Right lobe of liver (tissue), 6 donors: ENCODE measurements around the gene CLCN1. TPM values are rescaled to one million over a fixed set of nuclear protein-coding genes. Genes with fewer than 3 reads are reported as not detected.

Experiments used
- ATAC-seq, 4 donors: fragments of 200-7000 bp; cut with Tn5 transposase; one replicate each; pipeline ENCODE4 v1.9.1; 2020; ENCODE audit warnings: mild to moderate bottlenecking in 4 of 4, moderate library complexity in 4 of 4
- DNase-seq, 3 donors: peaks; one replicate each; pipeline ENCODE4 v3.0.0-alpha.2; 2020
- H3K27ac ChIP-seq, 3 donors: fragments of 200-600 bp; one replicate each; pipeline ENCODE4 v1.8.0; 2022
- H3K27me3 ChIP-seq, 2 donors: fragments of 200-600 bp; one replicate each; pipeline ENCODE4 v1.8.0; 2022
- H3K36me3 ChIP-seq, 4 donors: fragments of 200-600 bp; sonication (generic) in 1 of 4; one replicate each; pipeline versions ENCODE4 v1.5.1 to v1.8.0; 2017 to 2022; ENCODE audit warnings: control low read depth in 1 of 4
- H3K4me1 ChIP-seq, 4 donors: fragments of 200-600 bp; sonication (generic) in 1 of 4; one replicate each; pipeline versions ENCODE4 v1.5.1 to v1.8.0; 2017 to 2022; ENCODE audit warnings: control low read depth in 1 of 4
- H3K4me3 ChIP-seq, 3 donors: fragments of 200-600 bp; one replicate each; pipeline ENCODE4 v1.8.0; 2022
- H3K9me3 ChIP-seq, 4 donors: fragments of 200-600 bp; sonication (generic) in 1 of 4; one replicate each; pipeline versions ENCODE4 v1.5.1 to v1.8.0; 2017 to 2022; ENCODE audit warnings: control low read depth in 1 of 4
- POLR2A ChIP-seq: fragments of 450-650 bp; IDR thresholded peaks from one replicate; pipeline ENCODE4 v1.6.1; 2017; ENCODE audit warnings: antibody characterized with exemption, mild to moderate bottlenecking
- WGBS: methylation state at CpG from one replicate; pipeline ENCODE4 v1.1.6; 2018; ENCODE audit warnings: low coverage, low lambda C conversion rate; ENCODE audit not compliant: insufficient coverage; ENCODE audit errors: missing lambda C conversion rate; 5-methylcytosine and 5-hydroxymethylcytosine counted together
- intact Hi-C, 2 donors: fragments of 100-400 bp; cut with DNase I; formaldehyde crosslinking; loops; one replicate each; pipeline versions ENCODE4 v1.11.2 to v1.14.1; 2022
- total RNA-seq, 6 experiments: library from RNA; depleted of rRNA in 2 of 6; stranded (reverse); fragments of >200 nt in 2 of 6; fragmentation: NEBNext Ultra II Directional in 3 of 6; extraction: Animal tissue kit (Norgen Biotek cat#: 25700) in 3 of 6; gene quantifications; one replicate each; pipeline versions ENCODE4 v1.1.0 to v1.2.4, GENCODE V29; 2016 to 2023
- TF ChIP-seq, protein P1 (sequence below), 4 donors: fragments of 200-600 bp in 3 of 4; fragments of 450-650 bp in 1 of 4; IDR thresholded peaks; one replicate each; pipeline versions ENCODE4 v1.5.1 to v1.8.0; 2016 to 2022; ENCODE audit warnings: antibody characterized with exemption in 4 of 4, mild to moderate bottlenecking in 2 of 4
- donor health status: DM: no; HTN: yes; CAD: no.
- donor health status: DM: no; HTN: no; CAD: no.
- donor health status: DM: no; HTN: no; CAD: no.
- donor health status: DM: no; HTN: yes; CAD: no.
- donor health status: DM: no; HTN: yes; CAD: no.

The CLCN1 gene
- total RNA-seq, 6 experiments from 2014 or later = not detected

DNA sequence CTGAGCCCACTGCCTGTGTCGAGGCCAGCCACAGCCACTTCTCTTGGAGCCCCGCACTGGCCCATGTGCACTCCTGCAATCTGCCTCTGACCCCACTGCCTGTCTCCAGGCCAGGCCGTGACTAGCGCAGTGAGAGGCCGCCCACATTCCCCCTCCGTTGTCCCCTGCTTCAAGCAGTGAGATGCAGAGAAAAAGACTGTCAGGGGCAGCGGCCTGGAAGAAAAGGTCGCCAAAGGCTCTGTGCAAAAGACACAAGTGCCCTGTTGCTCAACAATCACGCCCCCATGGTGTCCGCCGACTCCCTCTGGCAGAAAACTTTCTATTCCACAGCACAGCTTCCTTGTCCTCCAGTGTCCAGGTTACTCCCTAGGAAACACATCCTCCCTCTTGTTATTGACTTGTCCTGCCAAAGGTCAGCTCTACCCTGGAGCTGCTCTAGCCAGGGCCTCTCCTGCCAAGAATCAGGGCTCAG lies 36.7 kb downstream of the CLCN1 start:
- Histone ChIP-seq H3K4me3 (peak overlapping the region in 1 of 3 donors; percentile 17), H3K4me1 (peaks cover 0 to 11% (median 2%) of the 10 kb centered on the region in 4 donors), H3K27me3 (no peaks in the 10 kb centered on the region), H3K27ac (no peak overlapping the region), H3K9me3 (no peaks in the 10 kb centered on the region), H3K36me3 (no peaks in the 10 kb centered on the region)
- no peak for TF ChIP-seq POLR2A
- TF ChIP-seq, protein P1, sequence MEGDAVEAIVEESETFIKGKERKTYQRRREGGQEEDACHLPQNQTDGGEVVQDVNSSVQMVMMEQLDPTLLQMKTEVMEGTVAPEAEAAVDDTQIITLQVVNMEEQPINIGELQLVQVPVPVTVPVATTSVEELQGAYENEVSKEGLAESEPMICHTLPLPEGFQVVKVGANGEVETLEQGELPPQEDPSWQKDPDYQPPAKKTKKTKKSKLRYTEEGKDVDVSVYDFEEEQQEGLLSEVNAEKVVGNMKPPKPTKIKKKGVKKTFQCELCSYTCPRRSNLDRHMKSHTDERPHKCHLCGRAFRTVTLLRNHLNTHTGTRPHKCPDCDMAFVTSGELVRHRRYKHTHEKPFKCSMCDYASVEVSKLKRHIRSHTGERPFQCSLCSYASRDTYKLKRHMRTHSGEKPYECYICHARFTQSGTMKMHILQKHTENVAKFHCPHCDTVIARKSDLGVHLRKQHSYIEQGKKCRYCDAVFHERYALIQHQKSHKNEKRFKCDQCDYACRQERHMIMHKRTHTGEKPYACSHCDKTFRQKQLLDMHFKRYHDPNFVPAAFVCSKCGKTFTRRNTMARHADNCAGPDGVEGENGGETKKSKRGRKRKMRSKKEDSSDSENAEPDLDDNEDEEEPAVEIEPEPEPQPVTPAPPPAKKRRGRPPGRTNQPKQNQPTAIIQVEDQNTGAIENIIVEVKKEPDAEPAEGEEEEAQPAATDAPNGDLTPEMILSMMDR (IDR thresholded peaks at IDR 0.05) = no peak
- intact Hi-C loops = no loop called here
- WGBS = 13% methylated on average over 3 of the region's 11 CpGs
- ATAC-seq (peak; percentile 89 to 97 (median 93)), DNase-seq (peak in 2 of 3 donors; percentile 71)

DNA sequence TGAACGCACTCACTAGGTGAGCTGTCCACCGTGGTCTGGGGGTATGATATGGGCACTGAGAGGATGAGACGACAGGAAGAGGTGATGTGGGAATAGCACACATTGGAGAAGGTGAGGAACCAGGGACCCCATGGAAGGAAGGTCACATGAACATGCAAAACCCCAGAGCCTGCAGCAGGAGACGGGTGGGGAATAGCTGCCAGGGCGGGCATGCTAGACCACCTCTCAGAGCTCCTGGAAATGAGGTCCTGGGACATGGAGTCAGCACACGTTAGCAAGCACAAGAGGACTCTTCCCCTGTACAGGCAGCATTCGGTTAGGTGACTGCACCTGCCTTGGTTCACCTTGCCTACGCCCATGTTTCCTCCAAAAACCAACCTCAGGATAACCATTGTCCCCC lies 38.5 kb downstream of the CLCN1 start:
- TF ChIP-seq, protein P1 (IDR thresholded peaks at IDR 0.05) = no peak
- TF ChIP-seq POLR2A = no peak
- WGBS = 77% methylated on average over 3 of the region's 8 CpGs
- intact Hi-C loops = no loop called here

DNA sequence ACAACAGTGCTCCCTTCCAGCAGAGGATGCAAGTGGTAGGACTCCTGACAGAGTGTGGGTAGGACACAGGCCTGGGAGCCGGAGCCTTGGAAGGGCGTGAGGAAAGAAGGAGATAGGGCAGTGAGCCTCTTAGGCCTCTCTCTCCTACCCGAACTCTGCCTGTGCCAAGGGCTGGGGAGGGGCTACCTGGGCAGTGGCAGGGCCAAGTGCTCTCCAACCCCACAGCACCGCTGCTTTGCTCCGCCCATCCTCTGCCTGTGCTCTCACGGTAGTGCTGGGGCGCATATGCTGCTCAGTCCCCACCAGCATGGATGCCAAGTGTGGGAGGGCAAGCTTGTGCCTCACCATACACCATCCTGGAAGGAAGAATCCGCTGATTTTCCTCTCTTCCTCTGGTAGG lies 39.1 kb downstream of the CLCN1 start:
- 100% methylated on average over 3 of the region's 8 CpGs for WGBS
- H3K36me3 ChIP-seq = no peaks in the 10 kb centered on the region
- H3K4me3 ChIP-seq = no peak overlapping the region
- intact Hi-C loops = no loop called here
- H3K27me3 ChIP-seq = no peaks in the 10 kb centered on the region
- TF ChIP-seq POLR2A = no peak
- H3K27ac ChIP-seq = no peak overlapping the region
- no peaks in the 10 kb centered on the region for H3K9me3 ChIP-seq
- H3K4me1 ChIP-seq = peaks cover 0 to 11% (median 2%) of the 10 kb centered on the region in 4 donors
- no peak for DNase-seq
- no peak for ATAC-seq

More for the DNA sequence above, 38.5 kb downstream of the CLCN1 start:
- ATAC-seq = no peak
- Histone ChIP-seq H3K27me3 (no peaks in the 10 kb centered on the region), H3K27ac (no peak overlapping the region), H3K4me1 (peaks cover 0 to 11% (median 2%) of the 10 kb centered on the region in 4 donors), H3K9me3 (no peaks in the 10 kb centered on the region), H3K4me3 (no peak overlapping the region), H3K36me3 (no peaks in the 10 kb centered on the region)
- DNase-seq = no peak

DNA sequence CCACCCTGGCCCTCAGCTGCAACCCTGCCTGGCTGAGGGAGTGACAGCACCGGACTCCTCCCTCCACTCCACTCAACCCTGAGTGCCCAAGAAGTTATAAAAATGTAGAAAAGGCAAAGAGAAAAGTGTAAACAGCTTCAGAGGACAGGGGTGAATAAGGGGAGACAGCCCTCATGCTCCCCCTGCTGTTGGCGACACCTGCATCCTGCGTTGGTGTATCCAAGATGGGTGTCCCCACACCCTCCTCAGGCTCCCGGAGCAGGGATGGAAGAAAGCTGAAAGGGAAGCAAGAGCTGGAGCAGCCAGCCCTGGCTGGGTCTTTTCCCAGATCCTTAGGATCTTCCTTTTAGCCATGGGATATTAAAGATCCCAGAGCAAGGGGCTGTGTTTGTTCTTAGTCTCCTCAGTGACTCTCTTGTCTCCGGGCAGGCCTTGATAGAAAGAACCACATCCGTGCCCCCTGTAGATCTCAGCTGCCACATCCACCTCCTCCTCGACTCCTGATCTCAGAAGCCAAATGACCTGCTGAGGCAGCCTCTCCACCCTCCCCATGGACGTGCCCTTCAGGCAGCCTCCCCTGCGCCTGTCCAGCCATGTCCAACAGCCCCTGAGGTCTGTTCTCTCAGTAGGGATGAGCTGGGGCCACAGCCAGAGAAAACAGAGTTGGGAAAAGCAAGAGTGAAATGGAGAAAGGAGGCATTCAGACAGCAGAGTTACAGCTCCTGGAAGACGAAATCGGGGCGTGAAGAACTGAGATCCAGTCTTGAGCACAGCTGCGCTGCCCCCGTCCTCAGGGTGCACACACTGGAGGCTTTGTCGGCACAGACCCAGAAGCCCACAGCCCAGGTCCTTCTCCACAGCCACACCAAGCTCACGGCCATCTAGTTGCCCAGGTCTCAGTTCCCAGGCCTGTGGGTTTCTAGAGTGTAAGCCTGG lies 39.8 kb downstream of the CLCN1 start:
- no peak for ATAC-seq
- 80% methylated on average over 2 of the region's 16 CpGs for WGBS

More for the DNA sequence above, 39.8 kb downstream of the CLCN1 start:
- Histone ChIP-seq H3K36me3 (no peaks in the 10 kb centered on the region), H3K4me3 (no peak overlapping the region), H3K9me3 (no peaks in the 10 kb centered on the region), H3K27ac (no peak overlapping the region), H3K4me1 (peaks cover 0 to 11% (median 2%) of the 10 kb centered on the region in 4 donors), H3K27me3 (no peaks in the 10 kb centered on the region)
- no peak for DNase-seq
- TF ChIP-seq, protein P1 (IDR thresholded peaks at IDR 0.05) = no peak
- TF ChIP-seq POLR2A = no peak
- intact Hi-C loops = no loop called here
